GM19395 (cell line): ENCODE data around the gene UBLCP1.

Experiments
- ATAC-seq: cut with Tn5 transposase; IDR thresholded peaks from one replicate; pipeline ENCODE4 v1.9.1; 2021; ENCODE audit warnings: mild to moderate bottlenecking, moderate library complexity; ENCODE audit not compliant: unreplicated experiment

The UBLCP1 gene

GRCh38 chr5:159310511-159310910 is 47.4 kb downstream of the UBLCP1 start:
- ATAC-seq, result no peak

- no peak for ATAC-seq
Observed at GRCh38 chr5:159311063-159311462, 48.0 kb downstream of the UBLCP1 start.

GRCh38 chr5:159313197-159313596 is 50.1 kb downstream of the UBLCP1 start:
- no peak for ATAC-seq

GRCh38 chr5:159316519-159317383 is 53.7 kb downstream of the UBLCP1 start:
- ATAC-seq, result peak; percentile 82

GRCh38 chr5:159317849-159318248 is 54.8 kb downstream of the UBLCP1 start:
- ATAC-seq, result no peak

GRCh38 chr5:159318448-159318847 is 55.4 kb downstream of the UBLCP1 start:
- no peak for ATAC-seq

- ATAC-seq, result no peak
Observed at GRCh38 chr5:159319363-159319762, 56.3 kb downstream of the UBLCP1 start.

GRCh38 chr5:159319832-159320231 is 56.7 kb downstream of the UBLCP1 start:
- ATAC-seq, result no peak

- no peak for ATAC-seq
Observed at GRCh38 chr5:159322180-159322579, 59.1 kb downstream of the UBLCP1 start.

- no peak for ATAC-seq
Observed at GRCh38 chr5:159324102-159324755, 61.1 kb downstream of the UBLCP1 start.

- no peak for ATAC-seq
Observed at GRCh38 chr5:159324986-159325385, 61.9 kb downstream of the UBLCP1 start.

- no peak for ATAC-seq
Observed at GRCh38 chr5:159330131-159330800, 67.2 kb downstream of the UBLCP1 start, which contains the start of gene IL12B. TSS of gene IL12B (minus strand) at chr5:159330487. CDS start at chr5:159326782, 3,705 bp downstream.

- ATAC-seq, result peak; percentile 71
Observed at GRCh38 chr5:159331093-159331973, 68.2 kb downstream of the UBLCP1 start.

- no peak for ATAC-seq
Observed at GRCh38 chr5:159332800-159333544, 69.9 kb downstream of the UBLCP1 start.

GRCh38 chr5:159333545-159333925 is 70.4 kb downstream of the UBLCP1 start:
- no peak for ATAC-seq
